K562 (cell line): ENCODE measurements around the gene NAIF1. TPM values are rescaled to one million over a fixed set of nuclear protein-coding genes. Genes with fewer than 3 reads are reported as not detected.

ENCODE experiments used
- ARID1B ChIP-seq: fragments of 450-650 bp; IDR thresholded peaks from 2 replicates; pipeline ENCODE4 v1.6.1; 2016; ENCODE audit warnings: antibody characterized with exemption, mild to moderate bottlenecking, inconsistent platforms
- GATA2 ChIP-seq: sonication (generic); formaldehyde crosslinking; IDR thresholded peaks from 2 replicates; pipeline ENCODE4 v1.4.0; 2020; ENCODE audit warnings: mild to moderate bottlenecking, missing genetic modification reagents
- HNRNPH1 ChIP-seq: fragments of 200-400 bp; formaldehyde crosslinking; optimal IDR thresholded peaks from 2 replicates; pipeline ENCODE3; 2017; ENCODE audit warnings: low read depth, mild to moderate bottlenecking, low read length, moderate library complexity
- NFRKB ChIP-seq: fragments of 450-650 bp; IDR thresholded peaks from 2 replicates; pipeline ENCODE4 v1.6.1; 2016; ENCODE audit warnings: low read depth
- NR4A1 ChIP-seq, 2 experiments: fragments of 250-450 bp in 1 of 2; fragments of 450-650 bp in 1 of 2; sonication (Bioruptor Pico) in 1 of 2; IDR thresholded peaks; 2 replicates each; pipeline versions ENCODE4 v1.4.0 to v1.6.1; 2016 to 2020; ENCODE audit warnings: mild to moderate bottlenecking in 2 of 2, missing compliant biosample characterization in 1 of 2, missing genetic modification characterization in 1 of 2, moderate library complexity in 1 of 2
- POLR2H ChIP-seq: IDR thresholded peaks from 2 replicates; pipeline ENCODE4 v1.6.1; 2016; ENCODE audit warnings: missing genetic modification characterization, low read depth, mild to moderate bottlenecking, control low read depth, missing compliant biosample characterization, moderate library complexity
- RUNX1 ChIP-seq: sonication (generic); IDR thresholded peaks from 2 replicates; pipeline ENCODE4 v1.6.1; 2016; ENCODE audit warnings: antibody characterized with exemption, low read depth
- SIN3A ChIP-seq, 2 experiments: fragments of 150-350 bp in 1 of 2; IDR thresholded peaks; 2 replicates each; pipeline ENCODE4 v1.6.1; 2011 to 2016; ENCODE audit warnings: borderline replicate concordance in 2 of 2, low read depth in 2 of 2, low read length in 2 of 2, mild to moderate bottlenecking in 2 of 2, moderate library complexity in 2 of 2; ENCODE audit not compliant: control insufficient read depth in 1 of 2
- SIX5 ChIP-seq, 2 experiments: IDR thresholded peaks; 2 replicates each; pipeline ENCODE4 v1.6.1; 2011; ENCODE audit warnings: low read length in 2 of 2, borderline replicate concordance in 1 of 2, low read depth in 1 of 2, mild to moderate bottlenecking in 1 of 2, moderate library complexity in 1 of 2; ENCODE audit not compliant: insufficient read depth in 1 of 2
- ZEB2 ChIP-seq: fragments of 450-650 bp; IDR thresholded peaks from 2 replicates; pipeline ENCODE4 v1.6.1; 2016
- ZNF507 ChIP-seq: conservative IDR thresholded peaks from 2 replicates; pipeline ENCODE4 v1.6.1; 2017; ENCODE audit warnings: missing genetic modification characterization, missing compliant biosample characterization
- ZNF780A ChIP-seq: fragments of 250-450 bp; sonication (Bioruptor Pico); IDR thresholded peaks from 2 replicates; pipeline ENCODE4 v1.5.0; 2021; ENCODE audit warnings: mild to moderate bottlenecking
- polyA plus RNA-seq, 8 experiments: library from polyadenylated mRNA; depleted of rRNA in 4 of 8; stranded (reverse) in 5 of 8; unstranded in 3 of 8; fragments of >200 nt; fragmentation: Nextera tagmentation in 2 of 8; fragmentation: Illumina TruSeq in 1 of 8; extraction: Ambion mirVana in 2 of 8; extraction: Trizol in 1 of 8; gene quantifications; 2 replicates each; pipeline versions ENCODE4 v1.2.1 to v1.2.3, GENCODE V29; 2011 to 2014; ENCODE audit warnings: inconsistent platforms in 1 of 8, missing spikeins in 1 of 8
- total RNA-seq, 7 experiments: library from RNA; depleted of rRNA in 6 of 7; stranded (reverse); fragments of >200 nt in 6 of 7; fragmentation: Illumina TruSeq in 2 of 7; extraction: Trizol in 2 of 7; gene quantifications; 2 replicates each; pipeline versions ENCODE4 v1.2.1 to v1.2.3, GENCODE V29; 2011 to 2021; ENCODE audit warnings: low replicate concordance in 1 of 7
- TF ChIP-seq, protein P1 (sequence below): fragments of 200-800 bp; sonication (Bioruptor generic); IDR thresholded peaks from 2 replicates; pipeline ENCODE4 v1.6.1; 2017; ENCODE audit warnings: missing genetic modification characterization, missing compliant biosample characterization
- TF ChIP-seq, protein P2 (sequence below): fragments of 250-450 bp; sonication (Bioruptor Pico); IDR thresholded peaks from 2 replicates; pipeline ENCODE4 v1.8.0; 2022; ENCODE audit warnings: moderate library complexity, mild to moderate bottlenecking, inconsistent platforms
- TF ChIP-seq, protein P3 (sequence below), 2 experiments: fragments of 450-650 bp in 1 of 2; sonication (generic) in 1 of 2; formaldehyde crosslinking in 1 of 2; IDR thresholded peaks; 2 replicates each; pipeline versions ENCODE4 v1.7.1 to v1.9.0; 2016 to 2022; ENCODE audit warnings: inconsistent platforms in 1 of 2, mild to moderate bottlenecking in 1 of 2, missing genetic modification reagents in 1 of 2

The NAIF1 gene
- total and polyA plus RNA-seq, 9 of the 15 experiments (the other 6 are each of a cell fraction or from before 2014, with no cell fraction given), result 4.8 to 26.6 (median 17.2) TPM

DNA sequence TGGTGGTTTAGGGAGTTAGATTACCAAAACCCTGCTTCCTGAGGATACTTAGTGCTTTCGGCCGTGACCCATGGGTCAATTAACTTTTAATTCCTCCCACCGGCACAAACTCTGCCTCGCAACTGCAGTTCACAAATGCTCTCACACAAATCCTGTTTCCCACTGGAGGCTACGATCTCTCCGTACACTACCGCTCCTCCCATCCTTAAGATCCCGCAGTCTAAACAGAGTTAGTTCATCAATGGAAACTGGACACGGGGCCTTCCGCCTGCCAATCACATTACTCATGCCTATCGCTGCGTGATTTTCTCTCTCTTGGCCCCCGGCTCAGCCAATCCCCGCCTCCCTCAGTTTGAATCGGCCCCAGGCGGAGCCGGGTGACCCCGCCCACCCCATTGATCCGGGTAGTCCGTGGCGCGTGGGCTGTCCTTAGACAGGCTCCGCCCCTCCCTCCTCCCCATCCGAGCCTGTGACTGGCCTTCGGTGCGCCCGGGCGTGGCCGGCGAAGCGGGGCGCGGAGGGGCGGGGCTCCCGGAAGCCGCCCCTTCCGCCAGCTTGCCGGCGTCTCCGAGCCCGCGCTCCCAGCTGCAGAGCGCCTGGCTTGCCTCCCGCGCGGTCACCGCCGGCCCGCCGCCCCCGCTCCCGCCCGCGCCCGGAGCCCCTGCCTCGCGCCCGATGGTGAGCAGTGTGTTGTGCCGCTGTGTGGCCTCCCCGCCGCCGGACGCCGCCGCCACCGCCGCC is 695 bp upstream of the NAIF1 start, which contains the start of gene SLC25A25 (continued):
- TF ChIP-seq, protein P1, sequence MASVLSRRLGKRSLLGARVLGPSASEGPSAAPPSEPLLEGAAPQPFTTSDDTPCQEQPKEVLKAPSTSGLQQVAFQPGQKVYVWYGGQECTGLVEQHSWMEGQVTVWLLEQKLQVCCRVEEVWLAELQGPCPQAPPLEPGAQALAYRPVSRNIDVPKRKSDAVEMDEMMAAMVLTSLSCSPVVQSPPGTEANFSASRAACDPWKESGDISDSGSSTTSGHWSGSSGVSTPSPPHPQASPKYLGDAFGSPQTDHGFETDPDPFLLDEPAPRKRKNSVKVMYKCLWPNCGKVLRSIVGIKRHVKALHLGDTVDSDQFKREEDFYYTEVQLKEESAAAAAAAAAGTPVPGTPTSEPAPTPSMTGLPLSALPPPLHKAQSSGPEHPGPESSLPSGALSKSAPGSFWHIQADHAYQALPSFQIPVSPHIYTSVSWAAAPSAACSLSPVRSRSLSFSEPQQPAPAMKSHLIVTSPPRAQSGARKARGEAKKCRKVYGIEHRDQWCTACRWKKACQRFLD (CRISPR knock-in tag), result peak; percentile 57; the same call in 1 of the 2 replicates
- no peak for TF ChIP-seq ZNF780A (CRISPR knock-in tag)
- TF ChIP-seq HNRNPH1, result no peak
- TF ChIP-seq ARID1B, result no peak
- no peak for TF ChIP-seq RUNX1
- TF ChIP-seq, protein P2, sequence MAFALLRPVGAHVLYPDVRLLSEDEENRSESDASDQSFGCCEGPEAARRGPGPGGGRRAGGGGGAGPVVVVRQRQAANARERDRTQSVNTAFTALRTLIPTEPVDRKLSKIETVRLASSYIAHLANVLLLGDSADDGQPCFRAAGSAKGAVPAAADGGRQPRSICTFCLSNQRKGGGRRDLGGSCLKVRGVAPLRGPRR (CRISPR knock-in tag), result no peak
- TF ChIP-seq POLR2H (tag), result peak; percentile 80; the same call in 1 of the 2 replicates
- no peak for TF ChIP-seq GATA2 (CRISPR knock-in tag)
- no peak for TF ChIP-seq ZNF507 (tag)
- no peak for TF ChIP-seq SIX5 (IDR thresholded peaks at IDR 0.05; ENCODE audit: borderline replicate concordance in 1 of 2, insufficient read depth in 1 of 2, low read depth in 1 of 2, low read length in 2 of 2)
- no peak for TF ChIP-seq ZEB2
- TF ChIP-seq SIN3A (IDR thresholded peaks at IDR 0.05; ENCODE audit: borderline replicate concordance in 2 of 2, control insufficient read depth in 1 of 2, low read depth in 2 of 2, low read length in 2 of 2), result peak; percentile 88 to 96; a peak in 3 of 4 replicates
- TF ChIP-seq, protein P3, sequence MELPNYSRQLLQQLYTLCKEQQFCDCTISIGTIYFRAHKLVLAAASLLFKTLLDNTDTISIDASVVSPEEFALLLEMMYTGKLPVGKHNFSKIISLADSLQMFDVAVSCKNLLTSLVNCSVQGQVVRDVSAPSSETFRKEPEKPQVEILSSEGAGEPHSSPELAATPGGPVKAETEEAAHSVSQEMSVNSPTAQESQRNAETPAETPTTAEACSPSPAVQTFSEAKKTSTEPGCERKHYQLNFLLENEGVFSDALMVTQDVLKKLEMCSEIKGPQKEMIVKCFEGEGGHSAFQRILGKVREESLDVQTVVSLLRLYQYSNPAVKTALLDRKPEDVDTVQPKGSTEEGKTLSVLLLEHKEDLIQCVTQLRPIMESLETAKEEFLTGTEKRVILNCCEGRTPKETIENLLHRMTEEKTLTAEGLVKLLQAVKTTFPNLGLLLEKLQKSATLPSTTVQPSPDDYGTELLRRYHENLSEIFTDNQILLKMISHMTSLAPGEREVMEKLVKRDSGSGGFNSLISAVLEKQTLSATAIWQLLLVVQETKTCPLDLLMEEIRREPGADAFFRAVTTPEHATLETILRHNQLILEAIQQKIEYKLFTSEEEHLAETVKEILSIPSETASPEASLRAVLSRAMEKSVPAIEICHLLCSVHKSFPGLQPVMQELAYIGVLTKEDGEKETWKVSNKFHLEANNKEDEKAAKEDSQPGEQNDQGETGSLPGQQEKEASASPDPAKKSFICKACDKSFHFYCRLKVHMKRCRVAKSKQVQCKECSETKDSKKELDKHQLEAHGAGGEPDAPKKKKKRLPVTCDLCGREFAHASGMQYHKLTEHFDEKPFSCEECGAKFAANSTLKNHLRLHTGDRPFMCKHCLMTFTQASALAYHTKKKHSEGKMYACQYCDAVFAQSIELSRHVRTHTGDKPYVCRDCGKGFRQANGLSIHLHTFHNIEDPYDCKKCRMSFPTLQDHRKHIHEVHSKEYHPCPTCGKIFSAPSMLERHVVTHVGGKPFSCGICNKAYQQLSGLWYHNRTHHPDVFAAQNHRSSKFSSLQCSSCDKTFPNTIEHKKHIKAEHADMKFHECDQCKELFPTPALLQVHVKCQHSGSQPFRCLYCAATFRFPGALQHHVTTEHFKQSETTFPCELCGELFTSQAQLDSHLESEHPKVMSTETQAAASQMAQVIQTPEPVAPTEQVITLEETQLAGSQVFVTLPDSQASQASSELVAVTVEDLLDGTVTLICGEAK (IDR thresholded peaks at IDR 0.05), result peak; percentile 70
- TF ChIP-seq, protein P3 (CRISPR knock-in tag; IDR thresholded peaks at IDR 0.05), result no peak
- TF ChIP-seq NFRKB, result peak; percentile 41
- TF ChIP-seq NR4A1 (CRISPR knock-in tag; IDR thresholded peaks at IDR 0.05), result no peak
- TF ChIP-seq NR4A1 (tag; IDR thresholded peaks at IDR 0.05), result no peak
